HepG2 (cell line): ENCODE data around the gene NEK11. TPM values are rescaled to one million over a fixed set of nuclear protein-coding genes. Genes with fewer than 3 reads are reported as not detected.

Source experiments
- ATAC-seq: fragments of 200-7000 bp; cut with Tn5 transposase; 3 replicates; pipeline ENCODE4 v1.9.1; 2020; ENCODE audit warnings: mild to moderate bottlenecking, moderate library complexity
- BruUV-seq: library from RNA; stranded (reverse); fragments of 400-500 nt; replicated peaks from 2 replicates; lab custom pipeline; 2021; lab: Mats Ljungman, UMichigan
- CTCF ChIA-PET: fragments of 300-600 bp; formaldehyde crosslinking; extraction: SDS; loops from one replicate; lab custom pipeline; 2021; ENCODE audit warnings: low total read pairs, inconsistent platforms, low intra/inter-chr PET ratio; lab: Yijun Ruan, JAX
- POLR2A ChIA-PET: fragments of 350-600 bp; sonication (Branson Sonifier 250); formaldehyde crosslinking; loops from one replicate; lab custom pipeline; 2020; ENCODE audit warnings: antibody characterized with exemption, inconsistent platforms; lab: Yijun Ruan, JAX
- DNase-seq: peaks from one replicate; pipeline ENCODE4 v3.0.0-alpha.2; 2015; ENCODE audit warnings: low spot score
- FAIRE-seq: peaks from 3 replicates; lab custom pipeline; 2011; peaks lifted over from hg19 to GRCh38; lab: Jason Lieb, UNC
- H2AFZ ChIP-seq: one replicate; pipeline ENCODE4 v1.6.1; 2011; ENCODE audit warnings: low read length, inconsistent platforms
- H3K27ac ChIP-seq: fragments of 300-600 bp; 3 replicates; pipeline ENCODE4 v1.8.0; 2011; ENCODE audit warnings: mixed run types, mild to moderate bottlenecking, mixed read lengths, low read length, inconsistent platforms; ENCODE audit not compliant: insufficient read depth; ENCODE audit errors: extremely low read length
- H3K27me3 ChIP-seq, 2 experiments: fragments of 200-600 bp in 1 of 2; 2 replicates in 1 of 2; 3 replicates in 1 of 2; pipeline versions ENCODE4 v1.6.0 to v1.8.0; 2011; ENCODE audit warnings: low read length in 2 of 2, mild to moderate bottlenecking in 2 of 2, moderate library complexity in 2 of 2, inconsistent platforms in 1 of 2; ENCODE audit not compliant: insufficient read depth in 2 of 2, control insufficient read depth in 1 of 2
- H3K36me3 ChIP-seq, 2 experiments: fragments of 200-600 bp in 1 of 2; replicated peaks in 1 of 2; 2 replicates in 1 of 2; 3 replicates in 1 of 2; pipeline versions ENCODE4 v1.5.1 to v1.8.0; 2011; ENCODE audit warnings: low read length in 2 of 2, inconsistent platforms in 1 of 2; ENCODE audit not compliant: insufficient read depth in 2 of 2, control insufficient read depth in 1 of 2
- H3K4me1 ChIP-seq: 2 replicates; pipeline ENCODE4 v1.5.1; 2012; ENCODE audit warnings: low read length, inconsistent platforms; ENCODE audit not compliant: insufficient read depth
- H3K4me2 ChIP-seq: 2 replicates; pipeline ENCODE4 v1.6.0; 2011; ENCODE audit warnings: low read depth, low read length, inconsistent platforms
- H3K4me3 ChIP-seq, 3 experiments: fragments of 200-600 bp in 1 of 3; sonication (generic), shearing (Covaris generic) in 1 of 3; replicated peaks in 1 of 3; 2 replicates each; pipeline ENCODE4 v1.5.1; 2011 to 2016; ENCODE audit warnings: low read length in 3 of 3, inconsistent platforms in 2 of 3, low read depth in 2 of 3, mild to moderate bottlenecking in 2 of 3, control low read depth in 1 of 3, mixed read lengths in 1 of 3; ENCODE audit not compliant: insufficient read depth in 1 of 3
- H3K79me2 ChIP-seq: one replicate; pipeline ENCODE4 v1.6.1; 2011; ENCODE audit warnings: low read length, inconsistent platforms; ENCODE audit not compliant: insufficient read depth
- H3K9ac ChIP-seq: 2 replicates; pipeline ENCODE4 v1.6.0; 2011; ENCODE audit warnings: mild to moderate bottlenecking, low read depth, low read length, inconsistent platforms; ENCODE audit not compliant: insufficient read depth
- H3K9me3 ChIP-seq: 2 replicates; pipeline ENCODE4 v1.5.1; 2012; ENCODE audit warnings: mild to moderate bottlenecking, low read length
- H4K20me1 ChIP-seq: 2 replicates; pipeline ENCODE4 v1.6.0; 2011; ENCODE audit warnings: inconsistent platforms, mild to moderate bottlenecking, low read length, moderate library complexity; ENCODE audit not compliant: insufficient read depth
- BORCS8-MEF2B ChIP-seq: sonication (generic); formaldehyde crosslinking; IDR thresholded peaks from 2 replicates; pipeline ENCODE4 v1.8.0; 2022; ENCODE audit warnings: mild to moderate bottlenecking, missing genetic modification reagents
- SMAD9 ChIP-seq: sonication (generic); formaldehyde crosslinking; IDR thresholded peaks from 2 replicates; pipeline ENCODE4 v1.5.1; 2020; ENCODE audit warnings: mild to moderate bottlenecking, missing genetic modification reagents
- TGIF2 ChIP-seq: IDR thresholded peaks from 2 replicates; pipeline ENCODE4 v1.6.1; 2016; ENCODE audit warnings: control low read depth, missing compliant biosample characterization
- ZNF337 ChIP-seq: sonication (generic); formaldehyde crosslinking; IDR thresholded peaks from 2 replicates; pipeline ENCODE4 v1.5.1; 2020; ENCODE audit warnings: missing genetic modification reagents, low read depth, mild to moderate bottlenecking, borderline replicate concordance
- WGBS: methylation state at CpG from one replicate; pipeline ENCODE4 v1.1.6; 2017; ENCODE audit warnings: low lambda C conversion rate; 5-methylcytosine and 5-hydroxymethylcytosine counted together
- in situ Hi-C: cut with HindIII; loops from 2 replicates; pipeline ENCODE4 v1.10.0; 2017; ENCODE audit warnings: low pct_unique_long_range_greater_than_20kb; ENCODE audit not compliant: extremely low pct_ligation_motif_present
- intact Hi-C: fragments of 100-400 bp; cut with micrococcal nuclease; formaldehyde crosslinking; loops from one replicate; pipeline ENCODE4 v1.10.0; 2022; ENCODE audit not compliant: unreplicated experiment
- polyA plus RNA-seq, 8 experiments: library from polyadenylated mRNA; depleted of rRNA in 3 of 8; stranded (reverse) in 7 of 8; unstranded in 1 of 8; fragments of >200 nt; fragmentation: Illumina TruSeq in 4 of 8; extraction: Trizol in 4 of 8; gene quantifications; 2 replicates each; pipeline versions ENCODE4 v1.2.1 to v1.2.3, GENCODE V29; 2011 to 2016; ENCODE audit warnings: low read depth in 4 of 8, missing spikeins in 1 of 8, mixed read lengths in 1 of 8; ENCODE audit not compliant: insufficient read depth in 1 of 8
- total RNA-seq, 5 experiments: library from RNA; depleted of rRNA; stranded (reverse); fragments of >200 nt; fragmentation: Illumina TruSeq; extraction: Trizol; gene quantifications; 2 replicates each; pipeline ENCODE4 v1.2.3, GENCODE V29; 2016; ENCODE audit warnings: low read depth in 1 of 5
- TF ChIP-seq, protein P1 (sequence below): sonication (generic); formaldehyde crosslinking; IDR thresholded peaks from 2 replicates; pipeline ENCODE4 v1.4.0; 2020; ENCODE audit warnings: missing genetic modification reagents, borderline replicate concordance
- TF ChIP-seq, protein P2 (sequence below): sonication (generic); formaldehyde crosslinking; IDR thresholded peaks from 2 replicates; pipeline ENCODE4 v1.8.1; 2023; ENCODE audit warnings: mild to moderate bottlenecking, moderate library complexity, missing genetic modification reagents

The NEK11 gene
- total and polyA plus RNA-seq, 2 of the 13 experiments (the other 11 are each of a cell fraction or from before 2014, with no cell fraction given), result 0.95 to 2.2 TPM

DNA sequence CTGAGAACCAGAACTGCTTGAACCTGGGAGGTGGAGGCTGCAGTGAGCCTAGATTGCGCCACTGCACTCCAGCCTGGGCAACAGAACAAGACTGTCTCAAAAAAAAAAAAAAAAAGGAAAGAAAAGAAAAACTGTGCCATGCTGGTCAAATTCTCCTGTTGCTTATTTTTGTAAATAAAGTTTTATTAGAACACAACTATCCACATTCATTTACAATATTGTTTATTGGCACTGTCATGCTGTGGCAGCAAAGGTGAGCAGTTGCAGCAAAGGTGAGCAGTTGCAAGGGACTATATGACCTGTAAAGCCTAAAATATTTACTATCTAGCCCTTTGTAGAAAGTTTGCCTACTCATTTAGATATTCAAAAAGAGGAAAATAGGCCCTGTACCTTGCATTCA is 18.4 kb upstream of the NEK11 start:
- no peak for FAIRE-seq
- no peak for ATAC-seq
- Histone ChIP-seq H3K9me3 (no peaks in the 10 kb centered on the region), H2AFZ (no peak overlapping the region), H3K4me1 (no peaks in the 10 kb centered on the region), H3K79me2 (no peaks in the 10 kb centered on the region), H3K4me3 (no peak overlapping the region), H3K9ac (no peak overlapping the region), H4K20me1 (no peaks in the 10 kb centered on the region), H3K27me3 (no peaks in the 10 kb centered on the region), H3K27ac (no peak overlapping the region), H3K36me3 (peaks cover 0 to 3% of the 10 kb centered on the region in 2 experiments; a peak in 1 of 5 replicates), H3K4me2 (no peak overlapping the region)
- ChIA-PET POLR2A (no interaction called here), CTCF (no interaction called here)
- DNase-seq, result no peak
- no TSS peak for BruUV-seq
- in situ Hi-C loops, result no loop called here
- 100% methylated on average over 1 of the region's 1 CpG for WGBS
- intact Hi-C loops, result no loop called here
- TF ChIP-seq SMAD9 (CRISPR knock-in tag) (no peak), TGIF2 (CRISPR knock-in tag) (no peak), ZNF337 (no peak), BORCS8-MEF2B (no peak)
- TF ChIP-seq, protein P1, sequence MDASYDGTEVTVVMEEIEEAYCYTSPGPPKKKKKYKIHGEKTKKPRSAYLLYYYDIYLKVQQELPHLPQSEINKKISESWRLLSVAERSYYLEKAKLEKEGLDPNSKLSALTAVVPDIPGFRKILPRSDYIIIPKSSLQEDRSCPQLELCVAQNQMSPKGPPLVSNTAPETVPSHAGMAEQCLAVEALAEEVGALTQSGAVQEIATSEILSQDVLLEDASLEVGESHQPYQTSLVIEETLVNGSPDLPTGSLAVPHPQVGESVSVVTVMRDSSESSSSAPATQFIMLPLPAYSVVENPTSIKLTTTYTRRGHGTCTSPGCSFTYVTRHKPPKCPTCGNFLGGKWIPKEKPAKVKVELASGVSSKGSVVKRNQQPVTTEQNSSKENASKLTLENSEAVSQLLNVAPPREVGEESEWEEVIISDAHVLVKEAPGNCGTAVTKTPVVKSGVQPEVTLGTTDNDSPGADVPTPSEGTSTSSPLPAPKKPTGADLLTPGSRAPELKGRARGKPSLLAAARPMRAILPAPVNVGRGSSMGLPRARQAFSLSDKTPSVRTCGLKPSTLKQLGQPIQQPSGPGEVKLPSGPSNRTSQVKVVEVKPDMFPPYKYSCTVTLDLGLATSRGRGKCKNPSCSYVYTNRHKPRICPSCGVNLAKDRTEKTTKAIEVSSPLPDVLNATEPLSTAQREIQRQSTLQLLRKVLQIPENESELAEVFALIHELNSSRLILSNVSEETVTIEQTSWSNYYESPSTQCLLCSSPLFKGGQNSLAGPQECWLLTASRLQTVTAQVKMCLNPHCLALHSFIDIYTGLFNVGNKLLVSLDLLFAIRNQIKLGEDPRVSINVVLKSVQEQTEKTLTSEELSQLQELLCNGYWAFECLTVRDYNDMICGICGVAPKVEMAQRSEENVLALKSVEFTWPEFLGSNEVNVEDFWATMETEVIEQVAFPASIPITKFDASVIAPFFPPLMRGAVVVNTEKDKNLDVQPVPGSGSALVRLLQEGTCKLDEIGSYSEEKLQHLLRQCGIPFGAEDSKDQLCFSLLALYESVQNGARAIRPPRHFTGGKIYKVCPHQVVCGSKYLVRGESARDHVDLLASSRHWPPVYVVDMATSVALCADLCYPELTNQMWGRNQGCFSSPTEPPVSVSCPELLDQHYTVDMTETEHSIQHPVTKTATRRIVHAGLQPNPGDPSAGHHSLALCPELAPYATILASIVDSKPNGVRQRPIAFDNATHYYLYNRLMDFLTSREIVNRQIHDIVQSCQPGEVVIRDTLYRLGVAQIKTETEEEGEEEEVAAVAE, result no peak
- TF ChIP-seq, protein P2, sequence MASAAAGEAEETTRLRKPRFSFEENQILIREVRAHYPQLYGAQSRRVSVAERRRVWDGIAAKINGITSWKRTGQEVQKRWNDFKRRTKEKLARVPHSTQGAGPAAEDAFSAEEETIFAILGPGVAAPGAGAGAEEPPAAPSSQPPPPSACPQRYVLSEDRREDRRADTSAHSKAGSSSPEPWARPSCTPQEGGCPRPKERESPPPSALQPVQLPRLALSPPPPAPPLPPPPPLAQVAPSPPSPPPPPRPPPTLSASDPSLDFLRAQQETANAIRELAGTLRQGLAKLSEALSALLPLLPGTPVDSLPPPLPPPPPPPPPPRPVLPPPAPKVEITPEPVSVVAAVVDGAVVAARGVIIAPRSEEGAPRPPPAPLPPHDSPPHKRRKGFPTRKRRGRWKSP (CRISPR knock-in tag), result no peak
